Measurements from ENCODE around the gene GLCE. TPM values are rescaled to one million over a fixed set of nuclear protein-coding genes. Genes with fewer than 3 reads are reported as not detected.

GLCE gene
- total RNA-seq, 1 donor from 2014 or later: 9.9 TPM

DNA sequence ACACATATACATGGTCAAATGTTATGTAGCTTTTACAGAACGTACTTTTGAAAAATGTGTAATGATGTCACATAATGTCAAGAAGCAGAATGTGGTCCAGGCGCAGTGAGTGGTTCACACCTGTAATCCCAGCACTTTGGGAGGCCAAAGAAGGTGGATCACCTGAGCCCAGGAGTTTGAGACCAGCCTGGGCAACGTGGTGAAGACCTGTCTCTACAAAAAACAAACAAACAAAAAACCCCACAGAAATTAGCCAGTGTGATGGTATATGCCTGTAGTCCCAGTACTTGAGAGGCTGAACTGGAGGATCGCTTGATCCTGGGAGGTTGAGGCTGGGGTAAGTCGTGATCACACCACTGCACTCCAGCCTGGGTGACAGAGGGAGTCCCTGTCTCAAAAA, 15.9 kb upstream of the GLCE start:
- no peak for DNase-seq (ENCODE audit: low spot score)

DNA sequence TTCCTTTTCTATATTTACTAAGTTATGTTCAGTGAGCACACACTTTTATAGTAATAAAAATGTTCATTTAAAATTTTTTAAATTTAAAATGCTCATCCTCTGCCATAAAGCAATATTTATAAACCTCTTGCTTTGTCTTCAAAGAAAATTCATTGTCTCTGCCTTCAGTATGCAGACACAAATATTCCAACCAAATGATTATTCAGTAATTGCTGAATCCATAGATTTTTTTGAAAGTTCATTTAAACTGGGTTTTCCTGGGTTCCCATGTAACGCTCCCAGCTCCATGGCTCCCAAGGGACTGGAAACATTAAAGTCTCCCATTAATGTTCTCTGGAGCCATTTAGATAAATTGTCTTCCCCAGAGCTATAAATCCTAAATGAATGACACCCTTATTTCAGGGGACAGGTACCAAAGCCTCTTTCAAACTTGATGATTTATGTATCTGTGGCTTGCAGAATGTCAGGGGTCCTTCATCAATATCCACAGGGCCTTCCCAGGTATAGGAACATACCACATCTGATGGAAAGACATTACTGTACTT, 15.2 kb upstream of the GLCE start:
- no peak for DNase-seq (ENCODE audit: low spot score)
- no peak overlapping the region for H3K4me3 Mint-ChIP-seq (ENCODE audit: unreplicated experiment)
- H3K27ac Mint-ChIP-seq (ENCODE audit: unreplicated experiment): no peak overlapping the region
- H3K4me1 Mint-ChIP-seq (ENCODE audit: low read depth): peaks cover 7% of the 10 kb centered on the region
- peaks cover 2% of the 10 kb centered on the region for H3K36me3 Mint-ChIP-seq (ENCODE audit: low read depth)
- H3K9me3 Mint-ChIP-seq (ENCODE audit: low read depth): no peaks in the 10 kb centered on the region
- TF ChIP-seq, protein P1, sequence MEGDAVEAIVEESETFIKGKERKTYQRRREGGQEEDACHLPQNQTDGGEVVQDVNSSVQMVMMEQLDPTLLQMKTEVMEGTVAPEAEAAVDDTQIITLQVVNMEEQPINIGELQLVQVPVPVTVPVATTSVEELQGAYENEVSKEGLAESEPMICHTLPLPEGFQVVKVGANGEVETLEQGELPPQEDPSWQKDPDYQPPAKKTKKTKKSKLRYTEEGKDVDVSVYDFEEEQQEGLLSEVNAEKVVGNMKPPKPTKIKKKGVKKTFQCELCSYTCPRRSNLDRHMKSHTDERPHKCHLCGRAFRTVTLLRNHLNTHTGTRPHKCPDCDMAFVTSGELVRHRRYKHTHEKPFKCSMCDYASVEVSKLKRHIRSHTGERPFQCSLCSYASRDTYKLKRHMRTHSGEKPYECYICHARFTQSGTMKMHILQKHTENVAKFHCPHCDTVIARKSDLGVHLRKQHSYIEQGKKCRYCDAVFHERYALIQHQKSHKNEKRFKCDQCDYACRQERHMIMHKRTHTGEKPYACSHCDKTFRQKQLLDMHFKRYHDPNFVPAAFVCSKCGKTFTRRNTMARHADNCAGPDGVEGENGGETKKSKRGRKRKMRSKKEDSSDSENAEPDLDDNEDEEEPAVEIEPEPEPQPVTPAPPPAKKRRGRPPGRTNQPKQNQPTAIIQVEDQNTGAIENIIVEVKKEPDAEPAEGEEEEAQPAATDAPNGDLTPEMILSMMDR (IDR thresholded peaks at IDR 0.05): no peak
- peaks cover 22% of the 10 kb centered on the region for H3K27me3 Mint-ChIP-seq (ENCODE audit: low read depth)

More for the DNA sequence above, 15.9 kb upstream of the GLCE start:
- TF ChIP-seq, protein P1 (IDR thresholded peaks at IDR 0.05): no peak
- Mint-ChIP-seq H3K4me1 (ENCODE audit: low read depth) (peaks cover 7% of the 10 kb centered on the region), H3K27me3 (ENCODE audit: low read depth) (peaks cover 25% of the 10 kb centered on the region), H3K9me3 (ENCODE audit: low read depth) (no peaks in the 10 kb centered on the region), H3K27ac (ENCODE audit: unreplicated experiment) (no peak overlapping the region), H3K4me3 (ENCODE audit: unreplicated experiment) (no peak overlapping the region), H3K36me3 (ENCODE audit: low read depth) (no peaks in the 10 kb centered on the region)

DNA sequence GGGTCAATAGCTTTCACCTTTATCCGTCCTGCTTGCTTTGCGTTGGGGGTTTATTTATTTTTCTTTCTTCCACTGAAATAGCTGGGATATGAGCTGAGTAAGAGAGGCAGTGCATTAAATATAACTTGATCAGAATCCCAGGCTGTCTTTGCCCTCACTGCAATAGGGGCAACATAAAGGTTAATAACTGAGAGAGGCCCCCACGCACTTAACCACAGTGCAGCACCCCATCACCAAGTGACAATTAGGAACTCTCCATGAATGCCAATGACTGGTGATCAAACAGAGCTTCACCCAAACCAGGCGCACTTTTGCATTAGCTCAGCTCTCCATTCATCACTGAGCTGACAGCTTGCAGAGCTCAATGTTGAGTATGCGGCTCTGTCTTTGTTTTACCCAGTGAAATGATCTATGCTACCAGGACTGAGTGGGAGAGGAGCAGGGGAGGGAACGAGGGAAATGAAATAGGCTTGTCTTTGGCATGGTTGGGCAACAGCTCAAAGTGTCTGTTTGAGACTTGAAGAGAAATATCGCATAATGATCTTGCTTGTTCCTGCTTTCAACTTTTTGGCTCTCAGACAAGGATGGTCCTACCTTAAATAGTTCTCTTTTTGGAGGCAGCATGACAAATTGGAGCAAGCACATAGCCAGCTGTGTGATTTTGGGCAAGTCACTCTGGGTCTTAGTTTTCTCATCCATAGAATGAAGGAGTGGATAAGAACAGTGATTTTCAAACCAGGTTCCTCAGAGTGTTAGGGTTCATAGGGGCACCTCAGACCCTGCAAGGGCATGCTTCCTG, 14.5 kb upstream of the GLCE start:
- peaks cover 2% of the 10 kb centered on the region for H3K36me3 Mint-ChIP-seq (ENCODE audit: low read depth)
- no peaks in the 10 kb centered on the region for H3K9me3 Mint-ChIP-seq (ENCODE audit: low read depth)
- TF ChIP-seq, protein P1 (IDR thresholded peaks at IDR 0.05): no peak
- H3K4me1 Mint-ChIP-seq (ENCODE audit: low read depth): peaks cover 7% of the 10 kb centered on the region
- DNase-seq (ENCODE audit: low spot score): no peak
- H3K27ac Mint-ChIP-seq (ENCODE audit: unreplicated experiment): no peak overlapping the region
- H3K27me3 Mint-ChIP-seq (ENCODE audit: low read depth): peaks cover 23% of the 10 kb centered on the region
- no peak overlapping the region for H3K4me3 Mint-ChIP-seq (ENCODE audit: unreplicated experiment)

DNA sequence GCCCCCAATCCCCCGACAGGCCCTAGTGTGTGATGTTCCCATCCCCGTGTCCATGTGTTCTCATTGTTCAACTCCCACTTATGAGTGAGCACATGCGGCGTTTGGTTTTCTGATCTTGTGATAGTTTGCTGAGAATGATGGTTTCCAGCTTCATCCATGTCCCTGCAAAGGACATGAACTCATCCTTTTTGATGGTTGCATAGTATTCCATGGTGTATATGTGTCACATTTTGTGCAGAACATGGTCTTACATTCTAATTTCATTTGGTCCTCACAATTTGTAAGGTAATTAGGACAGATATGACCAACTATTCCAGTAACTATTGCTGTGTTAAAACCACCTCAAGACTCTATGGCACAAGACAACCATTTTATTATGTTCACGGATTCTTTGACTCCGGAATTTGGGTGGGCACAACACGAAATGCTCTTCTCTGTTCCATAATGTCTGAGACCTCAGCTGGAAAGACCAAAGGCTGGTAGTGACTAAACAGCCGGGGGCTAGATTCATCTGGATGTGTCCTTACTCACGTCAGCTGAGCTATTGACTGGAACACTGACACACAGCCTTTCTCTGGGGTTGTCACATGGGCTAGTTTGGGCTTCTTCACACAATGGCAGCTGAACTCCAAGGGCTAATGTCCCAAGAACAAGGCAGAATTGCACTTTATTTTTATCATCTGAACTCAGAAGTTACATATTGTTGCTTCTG, 13.6 kb upstream of the GLCE start:
- H3K27ac Mint-ChIP-seq (ENCODE audit: unreplicated experiment): no peak overlapping the region
- H3K27me3 Mint-ChIP-seq (ENCODE audit: low read depth): peaks cover 25% of the 10 kb centered on the region
- H3K4me1 Mint-ChIP-seq (ENCODE audit: low read depth): peaks cover 7% of the 10 kb centered on the region
- H3K4me3 Mint-ChIP-seq (ENCODE audit: unreplicated experiment): no peak overlapping the region
- no peak for DNase-seq (ENCODE audit: low spot score)
- H3K36me3 Mint-ChIP-seq (ENCODE audit: low read depth): peaks cover 2% of the 10 kb centered on the region
- no peaks in the 10 kb centered on the region for H3K9me3 Mint-ChIP-seq (ENCODE audit: low read depth)
- TF ChIP-seq, protein P1 (IDR thresholded peaks at IDR 0.05): no peak

DNA sequence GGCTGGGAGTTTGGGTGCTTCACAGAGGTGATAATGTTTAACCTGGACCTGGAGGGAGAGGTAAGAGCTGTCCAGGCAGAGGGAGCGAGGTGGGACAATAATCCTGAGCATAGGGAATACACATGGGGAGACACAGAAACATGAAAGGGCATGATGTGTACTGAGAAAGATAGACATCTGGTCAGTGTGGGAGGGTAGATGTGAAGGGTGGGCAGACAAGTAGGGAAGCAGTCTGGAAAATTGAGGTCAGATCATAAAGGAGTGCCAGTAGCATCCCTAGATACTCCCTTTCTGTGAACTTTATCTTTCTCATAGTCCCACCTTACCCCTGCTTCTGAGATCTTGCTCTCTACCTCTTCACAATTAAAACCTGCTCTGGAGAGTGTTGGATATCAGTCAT, 12.0 kb upstream of the GLCE start:
- Mint-ChIP-seq H3K36me3 (ENCODE audit: low read depth) (peaks cover 2% of the 10 kb centered on the region), H3K9me3 (ENCODE audit: low read depth) (no peaks in the 10 kb centered on the region), H3K4me1 (ENCODE audit: low read depth) (peaks cover 7% of the 10 kb centered on the region), H3K27ac (ENCODE audit: unreplicated experiment) (no peak overlapping the region), H3K27me3 (ENCODE audit: low read depth) (peaks cover 25% of the 10 kb centered on the region), H3K4me3 (ENCODE audit: unreplicated experiment) (no peak overlapping the region)
- no peak for DNase-seq (ENCODE audit: low spot score)
- TF ChIP-seq, protein P1 (IDR thresholded peaks at IDR 0.05): no peak
